Naive B cell (primary cell): Measurements from ENCODE around the gene KRTAP5-3. TPM values are rescaled to one million over a fixed set of nuclear protein-coding genes. Genes with fewer than 3 reads are reported as not detected.

Experiments
- ATAC-seq, 2 donors: fragments of 150-1000 bp; cut with Tn5 transposase; 2 replicates each; pipeline ENCODE4 v1.10.0; 2021; ENCODE audit warnings: low read depth in 2 of 2, mild to moderate bottlenecking in 2 of 2, moderate library complexity in 2 of 2
- DNase-seq: peaks from one replicate; pipeline ENCODE4 v3.0.0; 2022
- H3K27ac Mint-ChIP-seq, 6 donors: one replicate each; pipeline ENCODE4 v1.8.0; 2020 to 2022; ENCODE audit warnings: mild to moderate bottlenecking in 6 of 6, mixed read lengths in 6 of 6, moderate library complexity in 5 of 6, inconsistent platforms in 2 of 6
- H3K27me3 Mint-ChIP-seq, 3 donors: one replicate each; pipeline ENCODE4 v1.8.0; 2021 to 2022; ENCODE audit warnings: mixed read lengths in 3 of 3, mild to moderate bottlenecking in 1 of 3
- H3K36me3 Mint-ChIP-seq, 2 donors: one replicate each; pipeline ENCODE4 v1.8.0; 2020 to 2022; ENCODE audit warnings: mixed read lengths in 2 of 2, inconsistent platforms in 1 of 2, mild to moderate bottlenecking in 1 of 2
- H3K4me1 Mint-ChIP-seq, 3 donors: one replicate each; pipeline ENCODE4 v1.8.0; 2020 to 2022; ENCODE audit warnings: mixed read lengths in 3 of 3, inconsistent platforms in 1 of 3, mild to moderate bottlenecking in 1 of 3, moderate library complexity in 1 of 3
- H3K4me3 Mint-ChIP-seq, 8 donors: one replicate each; pipeline ENCODE4 v1.8.0; 2020 to 2022; ENCODE audit warnings: mild to moderate bottlenecking in 8 of 8, mixed read lengths in 8 of 8, moderate library complexity in 8 of 8, inconsistent platforms in 2 of 8
- H3K9me3 Mint-ChIP-seq, 7 donors: one replicate each; pipeline ENCODE4 v1.8.0; 2020 to 2022; ENCODE audit warnings: mixed read lengths in 7 of 7, mild to moderate bottlenecking in 5 of 7, inconsistent platforms in 2 of 7, moderate library complexity in 1 of 7
- polyA plus RNA-seq, 6 donors: library from polyadenylated mRNA; unstranded; fragments of 300-500 nt; fragmentation: Illumina TruSeq; gene quantifications; one replicate each; pipeline ENCODE4 v1.2.3, GENCODE V29; 2021; ENCODE audit warnings: low read depth in 6 of 6

Gene KRTAP5-3
- polyA plus RNA-seq, 6 donors from 2014 or later = not detected

GRCh38 chr11:1560649-1561251 is 47.5 kb downstream of the KRTAP5-3 start:
- Mint-ChIP-seq H3K27me3 (peaks cover 5 to 57% (median 20%) of the 10 kb centered on the region in 3 donors), H3K27ac (no peak overlapping the region), H3K9me3 (no peaks in the 10 kb centered on the region), H3K36me3 (no peaks in the 10 kb centered on the region), H3K4me1 (no peaks in the 10 kb centered on the region), H3K4me3 (no peak overlapping the region)
- no peak for DNase-seq
- ATAC-seq = no peak

- peaks cover 5 to 60% (median 25%) of the 10 kb centered on the region in 3 donors for H3K27me3 Mint-ChIP-seq
- no peak for DNase-seq
- H3K36me3 Mint-ChIP-seq = no peaks in the 10 kb centered on the region
- no peaks in the 10 kb centered on the region for H3K4me1 Mint-ChIP-seq
- H3K4me3 Mint-ChIP-seq = peak overlapping the region in 1 of 8 donors; percentile 53
- H3K9me3 Mint-ChIP-seq = no peaks in the 10 kb centered on the region
- no peak for ATAC-seq
- no peak overlapping the region for H3K27ac Mint-ChIP-seq
These were observed 48.1 kb downstream of the KRTAP5-3 start for GRCh38 chr11:1560002-1560648.

GRCh38 chr11:1559111-1559951 is 48.9 kb downstream of the KRTAP5-3 start:
- Mint-ChIP-seq H3K27me3 (peaks cover 5 to 63% (median 33%) of the 10 kb centered on the region in 3 donors), H3K9me3 (no peaks in the 10 kb centered on the region), H3K36me3 (no peaks in the 10 kb centered on the region), H3K4me1 (no peaks in the 10 kb centered on the region), H3K4me3 (peak overlapping the region in 1 of 8 donors; percentile 53), H3K27ac (peak overlapping the region in 2 of 6 donors; percentile 56 to 69)
- DNase-seq = no peak
- peak; percentile 46 to 51 for ATAC-seq

GRCh38 chr11:1558775-1559110 is 49.5 kb downstream of the KRTAP5-3 start:
- Mint-ChIP-seq H3K9me3 (no peaks in the 10 kb centered on the region), H3K27me3 (peaks cover 7 to 68% (median 39%) of the 10 kb centered on the region in 3 donors), H3K4me3 (no peak overlapping the region), H3K36me3 (no peaks in the 10 kb centered on the region), H3K4me1 (no peaks in the 10 kb centered on the region), H3K27ac (peak overlapping the region in 2 of 6 donors; percentile 56 to 69)
- DNase-seq (no peak), ATAC-seq (no peak)

GRCh38 chr11:1557904-1558774 is 50.1 kb downstream of the KRTAP5-3 start:
- ATAC-seq (no peak), DNase-seq (no peak)
- H3K27ac Mint-ChIP-seq = peak overlapping the region in 1 of 6 donors; percentile 69

More at GRCh38 chr11:1557904-1558774, 50.1 kb downstream of the KRTAP5-3 start:
- H3K4me3 Mint-ChIP-seq = no peak overlapping the region
- H3K9me3 Mint-ChIP-seq = no peaks in the 10 kb centered on the region
- no peaks in the 10 kb centered on the region for H3K36me3 Mint-ChIP-seq
- no peaks in the 10 kb centered on the region for H3K4me1 Mint-ChIP-seq
- H3K27me3 Mint-ChIP-seq = peaks cover 13 to 68% (median 43%) of the 10 kb centered on the region in 3 donors

Other genes with a start within 250 kb of the KRTAP5-3 start
- gene BRSK2, start 218.5 kb downstream of the KRTAP5-3 start, polyA plus RNA-seq = under 1 TPM in 2 of 6 donors, not detected in 4; 0.10 TPM
- 10 to 100 TPM; 29.7 to 50.8 (median 33.2) TPM for gene MOB2, start 121.7 kb downstream of the KRTAP5-3 start, polyA plus RNA-seq
- under 1 TPM in 3 of 6 donors, not detected in 3; 0.05 to 0.09 (median 0.07) TPM for gene DUSP8, start 36.2 kb downstream of the KRTAP5-3 start, polyA plus RNA-seq
- not detected for gene KRTAP5-1, start 23.2 kb downstream of the KRTAP5-3 start, polyA plus RNA-seq
- not detected for gene KRTAP5-2, start 10.2 kb downstream of the KRTAP5-3 start, polyA plus RNA-seq
- gene KRTAP5-4, start 13.7 kb upstream of the KRTAP5-3 start, polyA plus RNA-seq = not detected
- gene KRTAP5-5, start 21.3 kb upstream of the KRTAP5-3 start, polyA plus RNA-seq = not detected
- gene KRTAP5-6, start 88.7 kb upstream of the KRTAP5-3 start, polyA plus RNA-seq = not detected
- not detected for gene IFITM10, start 142.1 kb upstream of the KRTAP5-3 start, polyA plus RNA-seq
- 10 to 100 TPM; 40.6 to 59.5 (median 51.8) TPM for gene CTSD, start 155.5 kb upstream of the KRTAP5-3 start, polyA plus RNA-seq
- gene SYT8, start 226.5 kb upstream of the KRTAP5-3 start, polyA plus RNA-seq = not detected
- gene TNNI2, start 230.5 kb upstream of the KRTAP5-3 start, polyA plus RNA-seq = 10 to 100 TPM in 2 of 6 donors, 1 to 10 TPM in 4; 3.9 to 12.2 (median 7.2) TPM
- 100 to 1,000 TPM; 342 to 587 (median 422) TPM for gene LSP1, start 244.6 kb upstream of the KRTAP5-3 start, polyA plus RNA-seq